ENCODE results near the gene EPS8L3. TPM values are rescaled to one million over a fixed set of nuclear protein-coding genes. Genes with fewer than 3 reads are reported as not detected.

EPS8L3 gene, protein sequence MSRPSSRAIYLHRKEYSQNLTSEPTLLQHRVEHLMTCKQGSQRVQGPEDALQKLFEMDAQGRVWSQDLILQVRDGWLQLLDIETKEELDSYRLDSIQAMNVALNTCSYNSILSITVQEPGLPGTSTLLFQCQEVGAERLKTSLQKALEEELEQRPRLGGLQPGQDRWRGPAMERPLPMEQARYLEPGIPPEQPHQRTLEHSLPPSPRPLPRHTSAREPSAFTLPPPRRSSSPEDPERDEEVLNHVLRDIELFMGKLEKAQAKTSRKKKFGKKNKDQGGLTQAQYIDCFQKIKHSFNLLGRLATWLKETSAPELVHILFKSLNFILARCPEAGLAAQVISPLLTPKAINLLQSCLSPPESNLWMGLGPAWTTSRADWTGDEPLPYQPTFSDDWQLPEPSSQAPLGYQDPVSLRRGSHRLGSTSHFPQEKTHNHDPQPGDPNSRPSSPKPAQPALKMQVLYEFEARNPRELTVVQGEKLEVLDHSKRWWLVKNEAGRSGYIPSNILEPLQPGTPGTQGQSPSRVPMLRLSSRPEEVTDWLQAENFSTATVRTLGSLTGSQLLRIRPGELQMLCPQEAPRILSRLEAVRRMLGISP
- not detected in 2 replicates for total RNA-seq

DNA sequence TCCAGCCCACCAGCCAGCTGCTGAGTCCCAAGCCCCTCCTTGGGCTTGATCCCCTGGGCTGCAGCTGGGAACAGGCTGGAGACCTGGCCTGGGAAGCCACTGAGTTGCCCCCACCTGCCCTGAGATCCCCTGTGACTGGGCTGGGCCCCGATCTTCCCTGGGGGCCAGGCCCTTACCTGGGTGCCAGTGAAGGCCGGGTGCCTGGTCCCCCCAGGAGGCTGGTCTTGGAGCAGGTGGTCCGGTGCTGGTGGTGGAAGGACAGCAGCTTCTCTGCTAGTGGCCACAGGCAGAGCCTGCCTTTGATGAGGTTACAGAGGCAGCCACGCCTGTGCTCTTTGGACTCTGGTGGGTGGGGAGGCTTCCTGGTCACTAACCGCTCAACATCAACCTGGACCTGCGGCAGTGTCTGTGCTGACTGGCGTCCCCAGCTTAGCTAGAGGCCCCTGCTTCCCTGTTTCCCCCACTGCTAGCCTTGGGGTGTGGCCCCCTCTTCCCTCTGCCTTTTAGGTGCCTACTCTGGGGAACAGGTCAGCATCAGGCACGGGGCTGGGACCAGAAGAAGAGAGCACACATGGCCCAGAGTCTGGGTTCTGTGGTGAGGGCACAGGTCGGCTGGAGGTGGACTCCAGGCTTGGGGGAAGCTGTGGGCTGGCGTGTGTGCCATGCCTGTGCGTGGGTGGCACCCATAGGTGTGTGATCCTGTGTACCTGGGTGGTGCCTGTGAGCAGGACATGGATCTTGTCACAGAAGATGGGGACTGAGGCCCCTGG lies at the start of gene EPS8L3:
Gene EPS8L3, minus strand, starts transcription at position 278 of the 770 bp plus-strand sequence. CDS start 2,174 bp downstream, outside the sequence.

DNA sequence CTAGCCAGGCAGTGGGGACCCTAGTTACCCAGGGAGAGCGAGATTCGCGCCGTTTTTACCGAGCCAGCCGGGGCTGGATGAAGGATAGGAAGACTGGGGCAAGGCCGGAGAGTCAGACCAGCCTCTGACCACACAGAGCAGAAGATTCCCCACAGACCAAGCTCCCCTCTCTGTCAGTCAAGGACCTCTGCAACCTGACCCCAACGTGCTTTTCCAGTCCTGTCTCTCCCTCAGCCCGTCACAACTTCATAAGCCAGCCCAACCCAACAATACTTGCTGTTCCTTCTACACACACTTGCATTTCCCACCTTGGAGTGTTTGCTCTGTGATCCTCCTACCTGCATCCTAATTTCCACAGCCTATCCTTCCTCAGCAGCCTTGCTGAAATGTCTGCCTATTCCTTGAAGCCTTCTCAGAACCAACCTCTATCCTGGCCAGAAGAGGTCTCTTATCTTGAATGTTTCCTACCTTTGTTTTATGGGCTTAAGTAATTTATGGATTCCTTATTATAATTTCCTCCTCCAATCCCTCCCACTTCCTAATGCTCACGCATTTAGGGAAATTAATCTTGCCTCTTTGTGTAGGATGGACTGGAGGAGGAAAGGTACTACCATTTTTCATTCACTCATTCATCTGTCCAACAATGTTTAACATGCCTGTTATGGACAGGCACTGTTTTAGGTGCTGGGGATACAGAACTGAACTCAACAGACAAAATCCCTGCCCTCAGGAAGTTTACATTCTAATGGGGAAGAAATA lies 22.9 kb downstream of the EPS8L3 start, which contains the start of gene GSTM3:
Gene GSTM3, minus strand, starts transcription at position 424 of the 759 bp plus-strand sequence. CDS start 751 bp downstream, outside the sequence.

DNA sequence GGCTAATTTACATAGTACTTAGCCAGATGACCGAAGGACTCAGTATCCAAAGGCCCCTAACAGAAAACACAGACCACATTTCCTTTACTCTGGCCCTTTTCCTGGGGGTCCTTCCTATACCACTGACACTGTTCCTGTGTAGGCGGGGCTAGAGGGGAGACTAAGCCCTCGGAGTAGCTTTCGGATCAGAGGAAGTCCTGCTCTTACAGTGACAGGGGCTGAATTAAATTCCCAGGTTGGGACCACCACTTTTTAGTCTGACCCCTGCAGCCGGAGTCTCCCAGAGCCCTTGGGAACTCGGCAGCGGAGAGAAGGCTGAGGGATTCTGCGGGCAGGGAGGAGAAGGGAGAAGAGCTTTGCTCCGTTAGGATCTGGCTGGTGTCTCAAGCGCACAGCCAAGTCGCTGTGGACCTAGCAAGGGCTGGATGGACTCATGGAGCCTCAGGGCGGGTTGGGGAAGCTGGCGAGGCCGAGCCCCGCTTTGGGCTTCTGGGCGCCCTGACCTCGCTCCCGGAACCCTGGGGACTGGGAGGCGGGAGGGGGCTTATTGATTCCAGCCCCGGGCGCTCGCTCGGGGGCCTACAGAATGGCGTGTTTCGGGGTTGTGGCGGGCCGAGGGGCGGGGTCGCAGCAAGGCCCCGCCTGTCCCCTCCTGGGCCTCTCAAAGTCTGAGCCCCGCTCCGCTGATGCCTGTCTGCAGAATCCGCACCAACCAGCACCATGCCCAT lies 52.0 kb downstream of the EPS8L3 start, which contains the start of gene GSTM5:
Gene GSTM5, plus strand, starts transcription at position 659 of the 728 bp plus-strand sequence. Its CDS starts 62 bp downstream, at position 721.

Other genes starting within 250 kb of the EPS8L3 start
- 0.27 and 0.66 TPM in 2 replicates for gene GPR61, start 224.1 kb downstream of the EPS8L3 start, total RNA-seq
- 18.8 and 19.3 TPM in 2 replicates for gene GNAI3, start 215.3 kb downstream of the EPS8L3 start, total RNA-seq
- not detected in 2 replicates for gene GNAT2, start 144.3 kb downstream of the EPS8L3 start, total RNA-seq
- 46.2 and 74.6 TPM in 2 replicates for gene AMPD2, start 144.1 kb downstream of the EPS8L3 start, total RNA-seq
- 1.7 and 3.3 TPM in 2 replicates for gene GSTM4, start 107.8 kb downstream of the EPS8L3 start, total RNA-seq
- 1.6 and 5.6 TPM in 2 replicates for gene GSTM2, start 95.9 kb downstream of the EPS8L3 start, total RNA-seq
- gene GSTM1, start 76.1 kb downstream of the EPS8L3 start, total RNA-seq = 2.7 and 5.4 TPM in 2 replicates
- 0.09 TPM in 2 replicates for gene GSTM5, start 51.7 kb downstream of the EPS8L3 start, total RNA-seq
- 18.1 and 41.2 TPM in 2 replicates for gene GSTM3, start 22.9 kb downstream of the EPS8L3 start, total RNA-seq
- 5.6 and 10.3 TPM in 2 replicates for gene CSF1, start 146.9 kb upstream of the EPS8L3 start, total RNA-seq
- gene AHCYL1, start 220.8 kb upstream of the EPS8L3 start, total RNA-seq = 39.0 and 65.7 TPM in 2 replicates

Data from endothelial cell of coronary artery (primary cell).